ENCODE results near the gene TRMT44. TPM values are rescaled to one million over a fixed set of nuclear protein-coding genes. Genes with fewer than 3 reads are reported as not detected.
A peak's percentile ranks its signal among the peaks of the same experiment; 100 is the strongest.

The TRMT44 gene
- total RNA-seq, 2 donors from 2014 or later = 35.2 to 63.9 TPM

GRCh38 chr4:8434251-8435073, 6.1 kb upstream of the TRMT44 start:
- DNase-seq (ENCODE audit: low spot score) = no peak
- Histone ChIP-seq H3K9me3 (no peaks in the 10 kb centered on the region), H3K36me3 (no peaks in the 10 kb centered on the region), H3K4me3 (peak overlapping the region in 1 of 2 donors; percentile 0), H3K27ac (peak overlapping the region; percentile 67 to 71), H3K4me1 (replicated peaks) (peaks cover 9% of the 10 kb centered on the region), H3K27me3 (replicated peaks; ENCODE audit: insufficient read depth) (no peaks in the 10 kb centered on the region)
- TF ChIP-seq POLR2AphosphoS5 (IDR thresholded peaks at IDR 0.05) (peak; percentile 68), CTCF (IDR thresholded peaks at IDR 0.05) (no peak)
- intact Hi-C loops (cut with DNase I) = no loop called here
- 69% methylated on average over 21 of the region's 21 CpGs for WGBS

GRCh38 chr4:8435656-8436121, 4.9 kb upstream of the TRMT44 start:
- WGBS = 2% methylated on average over 5 of the region's 5 CpGs
- H3K4me1 ChIP-seq (replicated peaks) = peaks cover 9% of the 10 kb centered on the region
- TF ChIP-seq CTCF (IDR thresholded peaks at IDR 0.05) = no peak
- TF ChIP-seq POLR2AphosphoS5 (IDR thresholded peaks at IDR 0.05) = no peak
- TF ChIP-seq POLR2A (IDR thresholded peaks at IDR 0.05) = no peak
- peak overlapping the region; percentile 67 to 71 for H3K27ac ChIP-seq
- H3K36me3 ChIP-seq = no peaks in the 10 kb centered on the region
- DNase-seq (ENCODE audit: low spot score) = no peak
- no peaks in the 10 kb centered on the region for H3K27me3 ChIP-seq (replicated peaks; ENCODE audit: insufficient read depth)
- peak overlapping the region; percentile 7 to 26 for H3K4me3 ChIP-seq
- H3K9me3 ChIP-seq = no peaks in the 10 kb centered on the region
- intact Hi-C loops (cut with DNase I) = no loop called here

GRCh38 chr4:8437281-8437680, 3.3 kb upstream of the TRMT44 start:
- Histone ChIP-seq H3K27me3 (replicated peaks; ENCODE audit: insufficient read depth) (no peaks in the 10 kb centered on the region), H3K27ac (peak overlapping the region; percentile 92 to 93), H3K4me3 (peak overlapping the region in 1 of 2 donors; percentile 14), H3K36me3 (no peaks in the 10 kb centered on the region), H3K9me3 (no peaks in the 10 kb centered on the region), H3K4me1 (replicated peaks) (peaks cover 9% of the 10 kb centered on the region)
- intact Hi-C loops (cut with DNase I) = no loop called here
- no peak for DNase-seq (ENCODE audit: low spot score)
- 18% methylated on average over 13 of the region's 13 CpGs for WGBS
- peak; percentile 50 for TF ChIP-seq POLR2AphosphoS5 (IDR thresholded peaks at IDR 0.05)
- no peak for TF ChIP-seq POLR2A (IDR thresholded peaks at IDR 0.05)
- peak in 2 of 4 experiments; percentile 40 to 62 for TF ChIP-seq CTCF (IDR thresholded peaks at IDR 0.05)

GRCh38 chr4:8438743-8439142, 1.8 kb upstream of the TRMT44 start:
- H3K4me1 ChIP-seq (replicated peaks) = peaks cover 16% of the 10 kb centered on the region
- no peaks in the 10 kb centered on the region for H3K36me3 ChIP-seq
- intact Hi-C loops (cut with DNase I) = no loop called here
- DNase-seq (ENCODE audit: low spot score) = peak; percentile 40
- no peak for TF ChIP-seq POLR2AphosphoS5 (IDR thresholded peaks at IDR 0.05)
- no peak for TF ChIP-seq POLR2A (IDR thresholded peaks at IDR 0.05)
- no peak for TF ChIP-seq CTCF (IDR thresholded peaks at IDR 0.05)
- no peaks in the 10 kb centered on the region for H3K9me3 ChIP-seq
- WGBS = 11% methylated on average over 11 of the region's 11 CpGs
- peak overlapping the region; percentile 92 to 93 for H3K27ac ChIP-seq
- H3K4me3 ChIP-seq = peak overlapping the region; percentile 0 to 97
- H3K27me3 ChIP-seq (replicated peaks; ENCODE audit: insufficient read depth) = no peaks in the 10 kb centered on the region

GRCh38 chr4:8439168-8439567, 1.4 kb upstream of the TRMT44 start:
- Histone ChIP-seq H3K27me3 (replicated peaks; ENCODE audit: insufficient read depth) (no peaks in the 10 kb centered on the region), H3K4me1 (replicated peaks) (peaks cover 16% of the 10 kb centered on the region), H3K27ac (peak overlapping the region; percentile 92 to 93), H3K9me3 (no peaks in the 10 kb centered on the region), H3K36me3 (no peaks in the 10 kb centered on the region), H3K4me3 (peak overlapping the region; percentile 0 to 97)
- intact Hi-C loops (cut with DNase I) = no loop called here
- TF ChIP-seq POLR2A (IDR thresholded peaks at IDR 0.05) (no peak), POLR2AphosphoS5 (IDR thresholded peaks at IDR 0.05) (peak; percentile 82), CTCF (IDR thresholded peaks at IDR 0.05) (no peak)
- WGBS = 6% methylated on average over 3 of the region's 3 CpGs
- peak; percentile 78 for DNase-seq (ENCODE audit: low spot score)

All from prostate gland (tissue), 2 donors.